Measurements from ENCODE around the gene PTCH1. TPM values are rescaled to one million over a fixed set of nuclear protein-coding genes. Genes with fewer than 3 reads are reported as not detected.

PTCH1 gene
- total RNA-seq, 4 donors from 2014 or later = 6.8 to 12.1 (median 8.6) TPM

DNA sequence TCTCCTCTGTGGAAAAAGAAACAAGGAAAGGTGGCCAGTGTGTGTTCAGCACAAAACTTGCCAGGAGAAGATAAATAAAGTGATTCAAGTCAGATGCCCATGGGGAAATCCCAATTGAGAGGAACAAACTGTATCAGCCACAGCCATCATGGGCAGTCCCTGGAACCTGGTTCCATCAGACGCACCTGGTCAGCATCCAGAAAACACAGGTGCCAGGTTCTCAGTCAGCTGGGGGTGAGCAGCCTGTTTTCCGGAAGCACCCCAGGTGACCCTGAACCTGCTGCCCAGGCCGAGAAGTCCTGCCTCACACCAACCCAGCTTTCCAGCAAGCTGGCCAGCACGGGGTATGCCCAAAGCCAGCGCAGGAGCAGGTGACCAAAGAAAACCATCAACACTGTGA lies 30.5 kb downstream of the PTCH1 start:
- TF ChIP-seq, protein P1, sequence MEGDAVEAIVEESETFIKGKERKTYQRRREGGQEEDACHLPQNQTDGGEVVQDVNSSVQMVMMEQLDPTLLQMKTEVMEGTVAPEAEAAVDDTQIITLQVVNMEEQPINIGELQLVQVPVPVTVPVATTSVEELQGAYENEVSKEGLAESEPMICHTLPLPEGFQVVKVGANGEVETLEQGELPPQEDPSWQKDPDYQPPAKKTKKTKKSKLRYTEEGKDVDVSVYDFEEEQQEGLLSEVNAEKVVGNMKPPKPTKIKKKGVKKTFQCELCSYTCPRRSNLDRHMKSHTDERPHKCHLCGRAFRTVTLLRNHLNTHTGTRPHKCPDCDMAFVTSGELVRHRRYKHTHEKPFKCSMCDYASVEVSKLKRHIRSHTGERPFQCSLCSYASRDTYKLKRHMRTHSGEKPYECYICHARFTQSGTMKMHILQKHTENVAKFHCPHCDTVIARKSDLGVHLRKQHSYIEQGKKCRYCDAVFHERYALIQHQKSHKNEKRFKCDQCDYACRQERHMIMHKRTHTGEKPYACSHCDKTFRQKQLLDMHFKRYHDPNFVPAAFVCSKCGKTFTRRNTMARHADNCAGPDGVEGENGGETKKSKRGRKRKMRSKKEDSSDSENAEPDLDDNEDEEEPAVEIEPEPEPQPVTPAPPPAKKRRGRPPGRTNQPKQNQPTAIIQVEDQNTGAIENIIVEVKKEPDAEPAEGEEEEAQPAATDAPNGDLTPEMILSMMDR (IDR thresholded peaks at IDR 0.05; ENCODE audit: low read depth) = no peak

- TF ChIP-seq, protein P1 (IDR thresholded peaks at IDR 0.05; ENCODE audit: low read depth) = no peak
Observed at GRCh38 chr9:95484225-95484624, 32.5 kb downstream of the PTCH1 start.

DNA sequence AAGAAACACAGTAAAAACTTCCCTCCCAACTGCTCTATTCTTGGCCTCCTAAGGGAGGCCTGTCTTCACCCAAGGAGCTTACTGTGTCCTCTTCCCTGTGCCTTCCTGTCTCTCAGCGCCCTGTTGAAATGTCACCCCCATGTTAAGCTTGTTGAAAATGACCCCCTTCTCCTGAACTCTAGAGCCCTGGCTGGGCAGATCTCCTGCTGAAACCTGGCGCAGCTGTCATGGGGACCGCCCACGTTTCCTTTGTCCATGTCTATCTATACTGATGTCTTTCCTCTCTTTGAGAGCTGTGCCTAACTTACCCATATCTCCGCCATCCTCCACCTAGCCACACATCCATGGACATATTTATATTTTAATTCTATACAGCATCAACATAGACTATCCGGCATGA lies 33.3 kb downstream of the PTCH1 start:
- TF ChIP-seq, protein P1 (IDR thresholded peaks at IDR 0.05; ENCODE audit: low read depth) = no peak

GRCh38 chr9:95482621-95483020 lies 34.1 kb downstream of the PTCH1 start:
- TF ChIP-seq, protein P1 (IDR thresholded peaks at IDR 0.05; ENCODE audit: low read depth) = no peak

DNA sequence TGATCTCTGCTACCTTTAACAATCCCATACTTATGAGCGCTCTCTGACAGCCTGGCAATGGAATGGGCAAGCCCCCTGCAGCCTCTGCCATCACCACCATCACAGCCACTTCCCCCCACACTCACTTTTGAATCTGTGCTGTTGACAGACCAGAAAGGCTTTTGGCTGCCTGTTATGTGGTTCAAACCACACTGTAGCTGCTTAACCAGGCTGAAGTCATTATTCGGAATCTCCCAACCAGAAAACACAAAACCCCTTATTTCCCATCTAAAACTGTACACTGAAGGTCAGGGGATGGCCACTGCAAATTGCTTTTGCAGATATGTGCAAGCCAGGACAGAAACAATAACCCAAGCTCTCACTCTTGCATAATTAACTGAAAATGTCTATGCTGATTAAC lies 35.8 kb downstream of the PTCH1 start:
- TF ChIP-seq, protein P1 (IDR thresholded peaks at IDR 0.05; ENCODE audit: low read depth) = no peak

DNA sequence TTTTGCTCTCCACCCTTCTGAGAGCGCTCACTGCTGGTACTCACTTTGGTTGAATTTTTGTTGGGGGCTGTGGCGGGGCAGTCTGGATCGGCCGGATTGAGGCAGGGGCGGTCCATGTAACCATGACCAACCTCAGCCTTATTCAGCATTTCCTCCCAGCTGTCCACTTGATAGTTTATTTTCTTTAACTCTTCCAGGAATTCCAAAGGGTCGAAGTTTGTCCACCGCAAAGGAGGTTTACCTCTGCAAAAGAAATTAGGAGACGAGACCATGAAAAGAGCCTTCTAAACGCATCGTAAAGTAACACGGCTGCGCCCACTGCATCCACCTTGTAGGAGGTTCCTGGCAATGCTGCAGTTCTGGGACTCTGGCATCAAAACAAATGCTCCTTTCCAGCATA lies 36.4 kb downstream of the PTCH1 start:
- TF ChIP-seq, protein P1 (IDR thresholded peaks at IDR 0.05; ENCODE audit: low read depth) = no peak

DNA sequence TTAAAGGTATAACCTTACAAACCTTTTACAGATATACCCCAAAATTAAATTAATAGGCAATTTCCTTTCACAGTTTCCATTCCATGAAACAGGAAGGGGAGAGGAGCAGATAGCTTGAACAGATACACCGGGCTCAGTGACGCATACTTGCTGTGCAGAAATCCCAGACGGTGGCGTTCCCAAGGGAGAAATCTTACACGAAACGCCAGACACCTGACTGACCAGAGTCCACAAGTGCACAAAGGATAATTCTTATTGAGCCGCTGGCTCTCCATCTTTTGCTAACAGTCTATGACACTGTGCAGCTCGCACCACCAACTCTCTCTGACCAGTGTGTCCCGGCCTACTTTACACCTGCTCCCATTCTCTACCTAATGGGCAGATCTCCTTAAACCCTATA lies 37.4 kb downstream of the PTCH1 start:
- TF ChIP-seq, protein P1 (IDR thresholded peaks at IDR 0.05; ENCODE audit: low read depth) = no peak
